Prostate gland (tissue), 2 donors: ENCODE measurements around the gene SPSB3.

ENCODE experiments used
- CTCF ChIP-seq, 4 experiments: fragments of 200-600 bp in 2 of 4; fragments of 450-650 bp in 2 of 4; sonication (generic) in 2 of 4; IDR thresholded peaks; 1 replicate in 3 of 4; 2 replicates in 1 of 4; pipeline ENCODE4 v1.5.1; 2016 to 2019; ENCODE audit warnings: antibody characterized with exemption in 4 of 4, mild to moderate bottlenecking in 2 of 4, moderate library complexity in 2 of 4
- POLR2A ChIP-seq: fragments of 450-650 bp; IDR thresholded peaks from one replicate; pipeline ENCODE4 v1.6.1; 2016; ENCODE audit warnings: antibody characterized with exemption, mild to moderate bottlenecking
- POLR2AphosphoS5 ChIP-seq: sonication (generic); formaldehyde crosslinking; IDR thresholded peaks from one replicate; pipeline ENCODE4 v1.6.1; 2017; ENCODE audit warnings: antibody characterized with exemption

GRCh38 chr16:1727651-1728624 lies 54.4 kb downstream of the SPSB3 start:
- no peak for TF ChIP-seq CTCF (IDR thresholded peaks at IDR 0.05)
- TF ChIP-seq POLR2A, result no peak
- no peak for TF ChIP-seq POLR2AphosphoS5
